HEK293 (cell line): ENCODE results near the gene NPIPB2.

ENCODE experiments used
- CTCF ChIA-PET: fragments of 350-600 bp; formaldehyde crosslinking; extraction: SDS; loops from one replicate; lab custom pipeline; 2021; ENCODE audit warnings: antibody characterized with exemption; lab: Yijun Ruan, JAX
- POLR2A ChIA-PET: fragments of 300-600 bp; formaldehyde crosslinking; extraction: SDS; loops from one replicate; lab custom pipeline; 2020; ENCODE audit warnings: antibody characterized with exemption, inconsistent platforms; lab: Yijun Ruan, JAX
- H3K27ac ChIP-seq: fragments of 200-500 bp; sonication (Bioruptor generic); 2 replicates; pipeline ENCODE4 v1.5.1; 2014; ENCODE audit warnings: low read depth, low read length, control low read depth, inconsistent platforms; ENCODE audit errors: extremely low read depth
- H3K36me3 ChIP-seq, 2 experiments: fragments of 200-500 bp in 1 of 2; sonication (Bioruptor generic) in 1 of 2; 1 replicate in 1 of 2; 2 replicates in 1 of 2; pipeline ENCODE4 v1.5.1; 2014 to 2017; ENCODE audit warnings: inconsistent platforms in 2 of 2, low read length in 2 of 2; ENCODE audit not compliant: control insufficient read depth in 2 of 2, insufficient read depth in 1 of 2
- H3K4me1 ChIP-seq: fragments of 200-500 bp; sonication (Bioruptor generic); 2 replicates; pipeline ENCODE4 v1.5.1; 2014; ENCODE audit warnings: mild to moderate bottlenecking, low read length, inconsistent platforms; ENCODE audit not compliant: control insufficient read depth, insufficient read depth
- H3K4me3 ChIP-seq: 2 replicates; pipeline ENCODE4 v1.5.1; 2011; ENCODE audit warnings: low read depth, mild to moderate bottlenecking, control low read depth, low read length, moderate library complexity
- H3K9me3 ChIP-seq: fragments of 200-500 bp; sonication (Bioruptor generic); 2 replicates; pipeline ENCODE4 v1.5.1; 2014; ENCODE audit warnings: low read depth, low read length, inconsistent platforms; ENCODE audit not compliant: control insufficient read depth, insufficient read depth
- BCL11B ChIP-seq: fragments of 450-650 bp; formaldehyde crosslinking; IDR thresholded peaks from 2 replicates; pipeline ENCODE4 v1.5.1; 2016; ENCODE audit warnings: low read depth, missing biosample characterization, missing genetic modification characterization
- GFI1B ChIP-seq: fragments of 450-650 bp; formaldehyde crosslinking; IDR thresholded peaks from 2 replicates; pipeline ENCODE4 v1.5.1; 2016; ENCODE audit warnings: missing biosample characterization, missing genetic modification characterization
- KLF8 ChIP-seq: fragments of 450-650 bp; formaldehyde crosslinking; IDR thresholded peaks from 2 replicates; pipeline ENCODE4 v1.5.1; 2016; ENCODE audit warnings: missing biosample characterization, missing genetic modification characterization
- OSR2 ChIP-seq: fragments of 450-650 bp; formaldehyde crosslinking; IDR thresholded peaks from 2 replicates; pipeline ENCODE4 v1.5.1; 2016; ENCODE audit warnings: missing biosample characterization, missing genetic modification characterization
- SALL2 ChIP-seq: fragments of 450-650 bp; formaldehyde crosslinking; IDR thresholded peaks from 2 replicates; pipeline ENCODE4 v1.5.0; 2017; ENCODE audit warnings: missing biosample characterization, mild to moderate bottlenecking, missing genetic modification characterization, borderline replicate concordance
- SCRT1 ChIP-seq: fragments of 450-650 bp; formaldehyde crosslinking; IDR thresholded peaks from 2 replicates; pipeline ENCODE4 v1.5.1; 2016; ENCODE audit warnings: missing biosample characterization, missing genetic modification characterization, borderline replicate concordance
- ZEB2 ChIP-seq: fragments of 450-650 bp; formaldehyde crosslinking; IDR thresholded peaks from 2 replicates; pipeline ENCODE4 v1.5.1; 2016; ENCODE audit warnings: missing biosample characterization, missing genetic modification characterization
- ZNF140 ChIP-seq: fragments of 450-650 bp; formaldehyde crosslinking; IDR thresholded peaks from 2 replicates; pipeline ENCODE4 v1.5.1; 2016; ENCODE audit warnings: missing biosample characterization, missing genetic modification characterization
- ZNF146 ChIP-seq: fragments of 450-650 bp; formaldehyde crosslinking; IDR thresholded peaks from 2 replicates; pipeline ENCODE4 v1.5.1; 2016; ENCODE audit warnings: missing biosample characterization, missing genetic modification characterization
- ZNF302 ChIP-seq: fragments of 450-650 bp; formaldehyde crosslinking; IDR thresholded peaks from 2 replicates; pipeline ENCODE4 v1.5.1; 2016; ENCODE audit warnings: missing biosample characterization, missing genetic modification characterization, low read depth
- ZNF311 ChIP-seq: fragments of 450-650 bp; formaldehyde crosslinking; IDR thresholded peaks from 2 replicates; pipeline ENCODE4 v1.5.1; 2017; ENCODE audit warnings: missing biosample characterization, missing genetic modification characterization, borderline replicate concordance
- ZNF341 ChIP-seq: fragments of 450-650 bp; formaldehyde crosslinking; IDR thresholded peaks from 2 replicates; pipeline ENCODE4; 2016; ENCODE audit warnings: low read depth, missing biosample characterization, missing genetic modification characterization
- ZNF350 ChIP-seq: fragments of 450-650 bp; formaldehyde crosslinking; IDR thresholded peaks from 2 replicates; pipeline ENCODE4 v1.5.0; 2017; ENCODE audit warnings: missing biosample characterization, mild to moderate bottlenecking, missing genetic modification characterization
- ZNF37A ChIP-seq: fragments of 450-650 bp; IDR thresholded peaks from 2 replicates; pipeline ENCODE4 v1.5.1; 2018; ENCODE audit warnings: missing biosample characterization, missing genetic modification characterization
- ZNF473 ChIP-seq: fragments of 450-650 bp; formaldehyde crosslinking; IDR thresholded peaks from 2 replicates; pipeline ENCODE4 v1.5.1; 2017; ENCODE audit warnings: missing biosample characterization, missing genetic modification characterization
- ZNF521 ChIP-seq: fragments of 450-650 bp; formaldehyde crosslinking; IDR thresholded peaks from 2 replicates; pipeline ENCODE4 v1.5.1; 2017; ENCODE audit warnings: missing biosample characterization, mild to moderate bottlenecking, missing genetic modification characterization
- ZNF555 ChIP-seq: fragments of 450-650 bp; formaldehyde crosslinking; conservative IDR thresholded peaks from 2 replicates; pipeline ENCODE4 v1.5.1; 2017; ENCODE audit warnings: missing biosample characterization, mild to moderate bottlenecking, missing genetic modification characterization, inconsistent platforms
- ZNF558 ChIP-seq: fragments of 450-650 bp; formaldehyde crosslinking; IDR thresholded peaks from 2 replicates; pipeline ENCODE4 v1.5.1; 2016; ENCODE audit warnings: missing biosample characterization, missing genetic modification characterization
- ZNF610 ChIP-seq: fragments of 450-650 bp; formaldehyde crosslinking; IDR thresholded peaks from 2 replicates; pipeline ENCODE4 v1.5.1; 2016; ENCODE audit warnings: missing biosample characterization, missing genetic modification characterization, borderline replicate concordance
- ZNF664 ChIP-seq: fragments of 450-650 bp; formaldehyde crosslinking; IDR thresholded peaks from 2 replicates; pipeline ENCODE4 v1.5.1; 2016; ENCODE audit warnings: missing biosample characterization, missing genetic modification characterization
- ZNF677 ChIP-seq: fragments of 450-650 bp; IDR thresholded peaks from 2 replicates; pipeline ENCODE4 v1.5.0; 2018; ENCODE audit warnings: missing biosample characterization, mild to moderate bottlenecking, missing genetic modification characterization, moderate library complexity
- ZNF701 ChIP-seq: fragments of 450-650 bp; formaldehyde crosslinking; IDR thresholded peaks from 2 replicates; pipeline ENCODE4 v1.5.1; 2016; ENCODE audit warnings: missing biosample characterization, missing genetic modification characterization
- ZNF830 ChIP-seq: fragments of 450-650 bp; IDR thresholded peaks from 2 replicates; pipeline ENCODE4 v1.5.0; 2018; ENCODE audit warnings: missing biosample characterization, missing genetic modification characterization, low read depth, mild to moderate bottlenecking, moderate library complexity
- ZSCAN16 ChIP-seq: fragments of 450-650 bp; formaldehyde crosslinking; IDR thresholded peaks from 2 replicates; pipeline ENCODE4 v1.5.1; 2016; ENCODE audit warnings: missing biosample characterization, missing genetic modification characterization
- TF ChIP-seq, protein P1 (sequence below): fragments of 450-650 bp; formaldehyde crosslinking; IDR thresholded peaks from 2 replicates; pipeline ENCODE4 v1.5.1; 2016; ENCODE audit warnings: missing biosample characterization, missing genetic modification characterization
- TF ChIP-seq, protein P2 (sequence below): fragments of 450-650 bp; formaldehyde crosslinking; IDR thresholded peaks from 2 replicates; pipeline ENCODE4 v1.5.1; 2016; ENCODE audit warnings: missing biosample characterization, missing genetic modification characterization
- TF ChIP-seq, protein P3 (sequence below): fragments of 450-650 bp; formaldehyde crosslinking; IDR thresholded peaks from 2 replicates; pipeline ENCODE4 v1.5.1; 2017; ENCODE audit warnings: missing biosample characterization, missing genetic modification characterization
- TF ChIP-seq, protein P4 (sequence below): fragments of 450-650 bp; formaldehyde crosslinking; IDR thresholded peaks from 2 replicates; pipeline ENCODE4 v1.5.1; 2016; ENCODE audit warnings: missing biosample characterization, missing genetic modification characterization
- TF ChIP-seq, protein P5 (sequence below): fragments of 450-650 bp; formaldehyde crosslinking; IDR thresholded peaks from 2 replicates; pipeline ENCODE4 v1.5.1; 2017; ENCODE audit warnings: missing biosample characterization, mild to moderate bottlenecking, missing genetic modification characterization, moderate library complexity
- TF ChIP-seq, protein P6 (sequence below): fragments of 450-650 bp; formaldehyde crosslinking; IDR thresholded peaks from 2 replicates; pipeline ENCODE4 v1.5.1; 2016; ENCODE audit warnings: missing biosample characterization, missing genetic modification characterization

NPIPB2 gene

DNA sequence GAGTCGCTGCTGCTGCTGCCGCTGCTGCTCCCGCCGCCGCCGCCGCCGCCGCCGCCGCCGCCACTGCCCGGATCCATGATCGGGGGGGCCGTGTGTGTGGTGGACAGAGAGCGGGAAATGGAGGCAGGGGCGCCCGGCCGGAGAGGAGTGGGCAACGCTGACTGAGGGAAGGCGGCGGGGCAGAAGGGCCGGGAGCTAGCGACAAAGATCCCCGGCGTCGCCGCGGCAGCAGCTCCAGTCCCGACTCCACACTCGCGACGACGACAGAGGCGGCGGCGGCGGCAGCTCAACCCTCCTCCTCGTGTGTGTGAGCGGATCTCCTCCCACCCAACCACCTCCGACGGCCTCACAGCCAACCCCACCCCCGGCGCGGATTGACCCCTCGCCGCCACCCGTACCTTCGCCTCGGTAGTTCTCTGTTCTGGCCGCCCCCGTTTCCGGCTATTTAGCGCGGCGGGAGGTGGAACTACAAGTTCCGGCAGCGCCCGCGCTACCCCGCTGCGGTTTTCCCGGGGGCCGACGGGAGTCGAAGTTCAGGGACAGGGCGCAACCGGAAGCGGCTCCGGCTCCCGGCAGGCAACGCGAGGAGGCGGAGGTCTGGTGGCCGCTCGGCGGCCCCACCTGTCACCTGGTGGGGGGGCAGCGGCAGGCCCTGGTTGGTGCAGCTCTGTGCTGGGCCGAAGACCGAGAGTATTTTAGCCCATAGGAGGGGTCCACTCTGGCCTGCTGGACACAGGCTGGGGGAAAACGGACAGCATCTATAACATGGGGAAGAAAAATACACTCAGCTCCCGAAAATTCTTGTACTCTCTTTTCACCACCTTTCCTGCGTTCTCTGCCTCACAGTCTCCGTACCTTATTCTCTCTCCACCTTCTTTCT is 26.0 kb downstream of the NPIPB2 start, which contains the start of gene GSPT1:
TSS of gene GSPT1 (minus strand) at position 313 of the 880 bp plus-strand sequence. CDS start at position 77, 236 bp downstream.
- peak within 1 kb of the TSS; percentile 86 for H3K4me3 ChIP-seq
- TF ChIP-seq KLF8: peak; percentile 100
- TF ChIP-seq ZNF311 (tag by site-specific recombination): no peak
- TF ChIP-seq, protein P1, sequence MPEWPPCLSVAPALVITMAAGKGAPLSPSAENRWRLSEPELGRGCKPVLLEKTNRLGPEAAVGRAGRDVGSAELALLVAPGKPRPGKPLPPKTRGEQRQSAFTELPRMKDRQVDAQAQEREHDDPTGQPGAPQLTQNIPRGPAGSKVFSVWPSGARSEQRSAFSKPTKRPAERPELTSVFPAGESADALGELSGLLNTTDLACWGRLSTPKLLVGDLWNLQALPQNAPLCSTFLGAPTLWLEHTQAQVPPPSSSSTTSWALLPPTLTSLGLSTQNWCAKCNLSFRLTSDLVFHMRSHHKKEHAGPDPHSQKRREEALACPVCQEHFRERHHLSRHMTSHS: no peak
- no peak for TF ChIP-seq SALL2 (tag by site-specific recombination)
- TF ChIP-seq GFI1B (tag by site-specific recombination): no peak
- no peak for TF ChIP-seq ZNF558 (tag by site-specific recombination)
- TF ChIP-seq, protein P2, sequence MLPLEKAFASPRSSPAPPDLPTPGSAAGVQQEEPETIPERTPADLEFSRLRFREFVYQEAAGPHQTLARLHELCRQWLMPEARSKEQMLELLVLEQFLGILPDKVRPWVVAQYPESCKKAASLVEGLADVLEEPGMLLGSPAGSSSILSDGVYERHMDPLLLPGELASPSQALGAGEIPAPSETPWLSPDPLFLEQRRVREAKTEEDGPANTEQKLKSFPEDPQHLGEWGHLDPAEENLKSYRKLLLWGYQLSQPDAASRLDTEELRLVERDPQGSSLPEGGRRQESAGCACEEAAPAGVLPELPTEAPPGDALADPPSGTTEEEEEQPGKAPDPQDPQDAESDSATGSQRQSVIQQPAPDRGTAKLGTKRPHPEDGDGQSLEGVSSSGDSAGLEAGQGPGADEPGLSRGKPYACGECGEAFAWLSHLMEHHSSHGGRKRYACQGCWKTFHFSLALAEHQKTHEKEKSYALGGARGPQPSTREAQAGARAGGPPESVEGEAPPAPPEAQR (tag by site-specific recombination): no peak
- TF ChIP-seq, protein P3, sequence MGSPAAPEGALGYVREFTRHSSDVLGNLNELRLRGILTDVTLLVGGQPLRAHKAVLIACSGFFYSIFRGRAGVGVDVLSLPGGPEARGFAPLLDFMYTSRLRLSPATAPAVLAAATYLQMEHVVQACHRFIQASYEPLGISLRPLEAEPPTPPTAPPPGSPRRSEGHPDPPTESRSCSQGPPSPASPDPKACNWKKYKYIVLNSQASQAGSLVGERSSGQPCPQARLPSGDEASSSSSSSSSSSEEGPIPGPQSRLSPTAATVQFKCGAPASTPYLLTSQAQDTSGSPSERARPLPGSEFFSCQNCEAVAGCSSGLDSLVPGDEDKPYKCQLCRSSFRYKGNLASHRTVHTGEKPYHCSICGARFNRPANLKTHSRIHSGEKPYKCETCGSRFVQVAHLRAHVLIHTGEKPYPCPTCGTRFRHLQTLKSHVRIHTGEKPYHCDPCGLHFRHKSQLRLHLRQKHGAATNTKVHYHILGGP (tag by site-specific recombination): no peak
- peak; percentile 100 for TF ChIP-seq ZEB2 (tag by site-specific recombination)
- TF ChIP-seq, protein P4, sequence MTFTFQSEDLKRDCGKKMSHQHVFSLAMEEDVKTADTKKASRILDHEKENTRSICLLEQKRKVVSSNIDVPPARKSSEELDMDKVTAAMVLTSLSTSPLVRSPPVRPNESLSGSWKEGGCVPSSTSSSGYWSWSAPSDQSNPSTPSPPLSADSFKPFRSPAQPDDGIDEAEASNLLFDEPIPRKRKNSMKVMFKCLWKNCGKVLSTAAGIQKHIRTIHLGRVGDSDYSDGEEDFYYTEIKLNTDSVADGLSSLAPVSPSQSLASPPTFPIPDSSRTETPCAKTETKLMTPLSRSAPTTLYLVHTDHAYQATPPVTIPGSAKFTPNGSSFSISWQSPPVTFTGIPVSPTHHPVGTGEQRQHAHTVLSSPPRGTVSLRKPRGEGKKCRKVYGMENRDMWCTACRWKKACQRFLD (tag by site-specific recombination): no peak
- no peak; the same call in 1 of the 2 replicates for TF ChIP-seq ZNF146 (tag by site-specific recombination)
- TF ChIP-seq BCL11B (tag by site-specific recombination): peak; percentile 92
- TF ChIP-seq ZNF830 (tag by site-specific recombination): no peak
- TF ChIP-seq ZNF677 (tag by site-specific recombination): 0 out of 2 replicates have a peak, but pooled peaks have one; percentile 8
- no peak for TF ChIP-seq ZNF350
- TF ChIP-seq, protein P5, sequence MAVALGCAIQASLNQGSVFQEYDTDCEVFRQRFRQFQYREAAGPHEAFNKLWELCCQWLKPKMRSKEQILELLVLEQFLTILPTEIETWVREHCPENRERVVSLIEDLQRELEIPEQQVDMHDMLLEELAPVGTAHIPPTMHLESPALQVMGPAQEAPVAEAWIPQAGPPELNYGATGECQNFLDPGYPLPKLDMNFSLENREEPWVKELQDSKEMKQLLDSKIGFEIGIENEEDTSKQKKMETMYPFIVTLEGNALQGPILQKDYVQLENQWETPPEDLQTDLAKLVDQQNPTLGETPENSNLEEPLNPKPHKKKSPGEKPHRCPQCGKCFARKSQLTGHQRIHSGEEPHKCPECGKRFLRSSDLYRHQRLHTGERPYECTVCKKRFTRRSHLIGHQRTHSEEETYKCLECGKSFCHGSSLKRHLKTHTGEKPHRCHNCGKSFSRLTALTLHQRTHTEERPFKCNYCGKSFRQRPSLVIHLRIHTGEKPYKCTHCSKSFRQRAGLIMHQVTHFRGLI (tag by site-specific recombination): peak; percentile 68; the same call in 1 of the 2 replicates
- no peak for TF ChIP-seq ZNF555 (tag by site-specific recombination)
- TF ChIP-seq, protein P6, sequence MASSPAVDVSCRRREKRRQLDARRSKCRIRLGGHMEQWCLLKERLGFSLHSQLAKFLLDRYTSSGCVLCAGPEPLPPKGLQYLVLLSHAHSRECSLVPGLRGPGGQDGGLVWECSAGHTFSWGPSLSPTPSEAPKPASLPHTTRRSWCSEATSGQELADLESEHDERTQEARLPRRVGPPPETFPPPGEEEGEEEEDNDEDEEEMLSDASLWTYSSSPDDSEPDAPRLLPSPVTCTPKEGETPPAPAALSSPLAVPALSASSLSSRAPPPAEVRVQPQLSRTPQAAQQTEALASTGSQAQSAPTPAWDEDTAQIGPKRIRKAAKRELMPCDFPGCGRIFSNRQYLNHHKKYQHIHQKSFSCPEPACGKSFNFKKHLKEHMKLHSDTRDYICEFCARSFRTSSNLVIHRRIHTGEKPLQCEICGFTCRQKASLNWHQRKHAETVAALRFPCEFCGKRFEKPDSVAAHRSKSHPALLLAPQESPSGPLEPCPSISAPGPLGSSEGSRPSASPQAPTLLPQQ (tag by site-specific recombination): peak; percentile 95
- no peak for TF ChIP-seq ZNF521 (tag by site-specific recombination)
- TF ChIP-seq ZNF140: no peak
- TF ChIP-seq ZNF302 (tag by site-specific recombination): no peak
- no peak for TF ChIP-seq ZNF473 (tag by site-specific recombination)
- no peak for TF ChIP-seq ZNF701 (tag by site-specific recombination)
- peak; percentile 87 for TF ChIP-seq ZNF341 (tag by site-specific recombination)
- peak; percentile 62 for TF ChIP-seq ZNF610 (tag by site-specific recombination)
- no peak for TF ChIP-seq ZSCAN16 (tag by site-specific recombination)
- 0 out of 2 replicates have a peak, but pooled peaks have one; percentile 59 for TF ChIP-seq ZNF664 (tag by site-specific recombination)
- no peak for TF ChIP-seq ZNF37A
- TF ChIP-seq SCRT1 (tag by site-specific recombination): peak; percentile 80
- peak; percentile 44; the same call in 1 of the 2 replicates for TF ChIP-seq OSR2 (tag by site-specific recombination)

More for the DNA sequence above, 26.0 kb downstream of the NPIPB2 start, which contains the start of gene GSPT1:
- Histone ChIP-seq H3K36me3 (peaks cover 5 to 13% of the 10 kb centered on the region in 2 experiments; a peak in 2 of 3 replicates), H3K9me3 (no peaks in the 10 kb centered on the region), H3K4me1 (peaks cover 6% of the 10 kb centered on the region), H3K27ac (peak within 1 kb of the TSS; percentile 84)
- CTCF ChIA-PET: interaction anchor here (0.6 to 1.1 kb wide), 6 partner anchors 31 to 238 kb away, joined by 3 to 4 read pairs (median 3); no protein-coding TSS in a partner anchor
- POLR2A ChIA-PET: interaction anchor here (0.5 to 2.0 kb wide), 12 partner anchors 9 to 1049 kb away, joined by 3 to 9 read pairs (median 4); partner anchors contain the start of genes RSL1D1, SNX29 and TXNDC11
